NCI-H460 (cell line): ENCODE data around the gene IGSF22. TPM values are rescaled to one million over a fixed set of nuclear protein-coding genes. Genes with fewer than 3 reads are reported as not detected.

ENCODE experiments used
- DNase-seq: peaks from one replicate; pipeline ENCODE4 v3.0.0-alpha.2; 2016; ENCODE audit warnings: low read depth; ENCODE audit errors: extremely low read depth
- total RNA-seq: library from RNA; depleted of rRNA; stranded (reverse); fragments of >200 nt; shearing (Covaris generic); gene quantifications from 2 replicates; pipeline ENCODE4 v1.2.3, GENCODE V29; 2014

The IGSF22 gene
- total RNA-seq, 1 experiment from 2014 or later: not detected

DNA sequence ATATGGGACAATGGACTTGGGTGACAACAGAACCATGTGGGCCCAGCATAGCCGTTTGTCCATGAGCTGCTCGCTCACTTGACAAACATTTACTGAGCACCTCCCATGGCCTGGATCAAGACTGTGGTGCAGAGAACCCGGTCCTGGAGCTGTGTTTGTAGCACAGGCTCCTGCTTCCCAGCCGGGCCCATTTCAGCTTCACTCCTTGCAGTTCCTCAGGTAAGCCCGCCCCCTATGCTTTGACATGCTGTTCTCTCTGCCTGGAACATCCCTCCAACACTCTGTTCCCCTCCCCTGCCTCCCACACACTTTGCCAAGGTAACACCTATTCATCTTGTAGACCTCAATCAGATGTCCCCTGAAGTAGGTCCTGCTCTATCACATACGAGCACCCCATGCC, 19.3 kb upstream of the IGSF22 start:
- DNase-seq: no peak

DNA sequence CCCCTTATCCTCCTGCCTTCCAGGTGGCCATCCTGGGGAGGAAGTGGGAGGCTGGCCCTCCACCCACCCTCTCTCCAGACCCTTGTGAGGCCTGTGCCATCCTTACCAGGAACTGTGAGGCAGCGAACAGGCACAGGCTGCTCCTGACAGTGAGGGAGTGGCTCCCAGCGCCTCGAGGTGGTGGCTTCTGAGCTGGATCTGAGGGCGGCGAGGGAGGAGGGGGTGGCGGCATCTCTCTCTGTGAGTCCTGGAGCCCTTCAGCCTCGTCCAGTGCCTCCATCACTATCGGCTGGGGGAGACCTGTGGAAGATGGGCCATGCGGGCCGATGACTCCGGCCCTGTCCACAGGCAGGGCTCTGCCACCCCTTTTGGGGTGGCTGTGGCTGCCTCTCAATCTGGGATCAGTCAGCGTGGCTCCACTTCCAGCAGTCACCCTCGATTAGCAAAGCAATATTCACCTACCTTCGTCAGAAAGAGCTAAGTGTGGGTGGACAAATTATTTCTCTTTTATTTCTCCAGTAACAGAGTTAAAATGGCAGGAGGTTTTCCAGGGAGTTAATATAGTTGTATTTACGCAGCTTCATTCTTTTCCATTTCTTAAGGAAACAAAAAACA, 18.0 kb upstream of the IGSF22 start:
- DNase-seq: no peak

DNA sequence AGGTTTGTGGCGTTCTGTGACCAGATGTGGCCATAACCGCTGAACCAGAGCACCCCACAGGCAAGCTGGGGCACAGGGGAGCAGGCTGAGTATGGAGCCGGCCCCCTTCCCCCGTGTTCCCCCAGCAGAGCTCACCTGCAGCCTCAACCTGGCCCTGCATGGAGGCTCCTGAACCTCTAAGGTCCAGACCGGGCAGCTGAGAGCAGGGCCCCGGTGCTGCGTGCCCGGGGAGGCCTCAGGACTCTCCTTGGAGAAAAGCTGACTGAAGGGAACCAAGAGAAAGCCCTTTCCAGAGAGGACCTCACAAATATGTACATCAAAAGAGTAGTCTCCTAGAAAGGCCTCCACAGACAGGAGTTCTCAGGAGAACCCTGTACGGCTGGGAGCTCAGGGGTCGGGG, 17.4 kb upstream of the IGSF22 start:
- no peak for DNase-seq

DNA sequence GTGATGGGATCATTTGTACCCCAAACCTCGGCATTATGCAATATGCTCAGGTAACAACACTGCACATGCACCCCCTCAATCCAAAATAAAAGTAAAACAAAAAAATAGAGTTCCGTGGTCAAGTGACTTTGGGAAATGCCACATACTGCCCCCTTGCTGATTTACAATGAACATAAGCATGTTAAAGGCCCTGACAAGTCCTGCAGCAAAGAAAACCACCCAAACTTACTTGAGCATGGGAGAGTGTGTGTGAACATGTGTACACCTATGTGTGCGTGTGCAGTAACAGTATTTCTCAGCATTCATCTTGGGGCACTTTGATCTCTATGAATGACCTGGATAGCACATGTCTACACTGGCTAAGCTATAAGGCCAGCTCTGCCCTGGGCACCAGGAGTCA, 15.8 kb upstream of the IGSF22 start:
- no peak for DNase-seq

DNA sequence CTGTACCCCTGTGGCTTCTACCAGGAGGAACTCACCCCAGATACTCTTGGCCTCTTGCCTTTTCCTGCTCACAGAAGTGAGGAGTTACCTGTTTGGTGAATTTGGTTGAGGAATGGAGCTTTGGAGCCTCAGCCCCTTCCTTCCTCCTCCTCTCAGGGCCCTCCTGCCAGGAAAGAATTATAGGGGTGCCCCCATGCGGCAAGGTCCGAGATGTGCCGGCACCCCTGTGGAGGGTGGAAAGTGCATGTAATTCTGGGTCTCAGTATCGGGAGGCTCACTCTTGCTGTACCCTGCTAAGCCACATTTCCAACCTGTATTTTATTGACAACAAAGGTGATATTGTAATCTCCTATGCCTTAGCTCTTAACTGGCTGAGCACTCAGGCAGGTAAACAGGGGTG, 13.7 kb upstream of the IGSF22 start:
- no peak for DNase-seq

DNA sequence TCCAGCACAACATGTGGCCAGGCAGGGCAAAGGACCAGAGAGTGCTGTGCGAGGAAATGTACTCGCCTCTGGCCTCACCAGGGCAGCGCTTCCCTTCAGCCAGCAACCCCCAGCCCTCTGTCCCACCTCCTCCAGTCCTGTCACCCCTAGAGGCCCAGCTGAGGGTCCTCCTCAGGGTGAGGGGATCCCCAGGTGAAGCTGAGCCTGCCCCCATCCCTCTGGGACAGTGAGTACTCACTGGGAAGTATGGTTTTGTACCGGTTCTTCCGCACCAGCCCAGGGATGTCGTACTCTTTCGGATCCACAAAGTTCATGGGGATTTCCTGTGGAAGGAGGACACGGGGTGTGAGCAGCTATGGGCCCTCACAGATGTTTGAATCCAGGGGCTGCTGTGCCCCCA, 11.7 kb upstream of the IGSF22 start:
- DNase-seq: no peak

DNA sequence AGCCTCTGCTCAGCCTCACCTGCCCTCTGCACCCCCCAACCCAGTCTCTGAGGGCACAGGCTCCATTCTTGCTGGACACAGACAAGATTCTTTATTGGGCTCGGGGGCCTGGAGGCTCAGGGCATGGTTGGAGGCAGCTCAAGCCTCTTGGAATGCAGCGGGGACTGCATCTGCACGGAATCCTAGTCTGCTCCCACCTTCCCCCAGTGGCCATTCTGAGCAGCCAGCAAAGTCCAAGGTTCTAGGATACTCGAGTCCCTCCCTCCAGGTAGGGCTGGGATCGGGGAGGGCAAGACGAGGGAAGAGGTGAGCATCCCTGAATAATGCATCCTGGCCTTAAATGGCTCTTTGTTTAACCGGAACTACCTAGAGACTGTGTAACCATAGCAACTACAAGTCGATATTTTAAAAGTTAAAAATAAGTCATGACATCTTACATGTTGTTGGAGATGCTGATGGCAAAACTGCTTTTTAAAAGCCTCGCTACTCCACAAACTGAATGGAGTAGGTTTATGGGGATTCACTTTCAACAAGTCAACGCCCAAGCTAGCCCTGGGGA, 10.7 kb upstream of the IGSF22 start:
- DNase-seq: no peak

DNA sequence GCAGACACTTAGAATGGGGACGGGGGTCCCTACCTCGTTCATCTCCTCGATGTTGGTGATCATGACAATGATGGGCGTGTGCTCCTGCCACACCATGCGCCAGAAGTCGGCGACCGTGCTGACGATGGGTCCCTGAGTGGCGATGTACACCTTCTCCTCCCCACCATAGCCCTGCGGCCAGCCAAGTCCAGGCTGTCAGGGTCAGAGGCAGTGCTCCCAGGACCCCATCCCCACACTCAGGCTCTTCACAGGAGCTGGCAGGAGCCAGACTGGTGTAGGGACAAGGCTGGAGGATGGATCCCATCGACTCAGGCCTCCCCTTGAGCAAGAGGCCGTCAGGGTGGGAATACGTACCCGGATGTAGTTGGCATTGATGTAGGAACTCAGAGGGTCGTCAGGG, 7.2 kb upstream of the IGSF22 start:
- no peak for DNase-seq

DNA sequence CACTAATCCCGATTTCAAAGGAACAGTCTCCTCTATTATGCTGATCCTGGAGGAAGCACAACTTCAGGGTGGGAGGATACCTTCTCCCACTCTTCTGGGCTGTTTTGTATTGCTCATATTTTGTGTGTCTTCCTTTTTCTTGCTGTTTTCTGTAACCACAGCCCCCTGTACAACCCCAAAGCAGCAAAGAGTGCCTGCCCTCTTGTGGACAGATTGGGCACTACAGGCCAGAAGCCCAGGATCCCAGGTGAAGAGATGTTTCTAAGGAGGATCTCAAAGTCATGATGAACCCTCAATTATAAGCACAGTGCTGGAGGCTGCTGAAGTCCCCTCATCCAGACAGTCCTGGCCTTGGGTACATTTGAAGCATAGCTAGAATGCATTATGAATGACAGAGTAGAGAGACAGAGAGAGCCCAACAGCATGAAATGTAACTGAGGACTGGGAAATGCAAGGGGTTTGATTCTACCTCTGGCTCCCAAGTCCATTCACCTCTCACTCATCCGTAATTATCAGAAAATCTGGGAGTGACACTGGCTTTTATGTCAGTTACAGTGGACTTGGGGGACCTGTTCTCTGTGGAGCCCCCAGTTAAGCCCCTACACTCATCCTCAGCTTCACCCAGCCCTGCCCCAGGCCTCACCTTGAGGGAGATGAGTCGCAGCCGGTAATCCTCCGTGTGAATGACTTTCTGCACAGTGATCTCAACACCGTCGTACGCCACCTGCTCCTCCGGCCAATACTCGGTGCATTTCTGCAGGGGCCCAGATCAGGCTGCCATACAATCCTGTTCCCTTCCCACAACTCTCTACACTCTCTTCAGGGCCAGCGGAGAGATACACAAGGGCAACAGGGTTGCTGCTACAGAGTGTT, 6.2 kb upstream of the IGSF22 start:
- peak; percentile 20 for DNase-seq

DNA sequence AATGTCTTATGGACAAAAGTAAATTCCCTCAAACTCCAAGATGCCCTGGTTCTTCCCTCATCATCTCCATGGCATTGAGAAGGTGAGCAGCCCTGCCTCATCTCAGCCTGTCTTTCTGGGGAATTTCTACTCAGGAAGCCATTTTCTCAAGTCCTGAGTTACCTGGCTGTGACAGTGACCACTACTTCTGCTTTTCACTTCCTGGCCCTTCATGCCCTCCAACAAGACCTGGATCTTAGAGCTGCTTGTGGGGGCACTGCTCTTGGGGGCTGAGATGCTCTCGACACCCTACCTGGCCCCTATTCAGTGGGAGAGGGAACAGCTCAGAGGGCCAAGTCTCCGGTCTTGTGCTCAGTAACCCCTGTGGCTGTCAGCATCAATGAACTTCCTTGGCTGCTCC, 5.5 kb upstream of the IGSF22 start:
- no peak for DNase-seq

DNA sequence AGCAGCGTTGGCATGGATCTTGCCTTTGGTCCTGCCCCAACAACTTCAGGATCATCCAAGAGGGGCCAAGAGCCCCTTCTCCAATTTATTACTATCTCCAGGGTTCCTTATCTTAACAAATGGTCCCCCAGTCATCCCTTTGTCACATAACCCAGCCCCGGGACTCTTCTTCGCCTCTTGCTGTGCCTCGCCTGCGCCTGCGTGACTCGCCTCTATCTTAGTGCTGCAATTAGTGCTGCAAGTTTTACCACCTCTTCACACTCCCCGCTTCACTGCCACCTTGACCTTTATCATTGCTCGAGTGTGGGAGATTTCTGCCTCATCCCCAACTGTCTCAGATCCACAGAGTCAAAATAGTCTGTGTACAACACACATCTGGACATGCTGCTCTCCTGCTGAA, 4.0 kb upstream of the IGSF22 start:
- DNase-seq: no peak

DNA sequence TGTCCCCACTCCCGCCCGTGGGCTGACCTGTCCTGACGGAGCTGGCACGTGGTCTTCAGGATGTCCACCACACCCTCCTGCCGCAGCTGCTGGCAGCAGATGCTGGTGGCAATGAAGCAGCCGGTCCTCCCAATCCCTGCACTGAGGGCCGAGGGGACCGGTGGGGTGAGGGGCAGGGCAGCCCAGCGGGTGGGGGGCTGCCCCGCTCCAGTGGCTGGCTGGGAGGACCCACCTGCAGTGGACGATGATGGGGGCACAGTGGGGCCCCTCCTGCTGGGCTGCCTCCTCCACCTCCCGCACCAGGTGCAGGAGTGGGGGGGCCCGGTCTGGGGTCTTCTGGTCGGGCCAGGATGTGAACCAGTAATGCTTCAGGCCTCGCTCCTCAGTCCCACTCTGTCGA, 3.4 kb upstream of the IGSF22 start:
- DNase-seq: no peak

DNA sequence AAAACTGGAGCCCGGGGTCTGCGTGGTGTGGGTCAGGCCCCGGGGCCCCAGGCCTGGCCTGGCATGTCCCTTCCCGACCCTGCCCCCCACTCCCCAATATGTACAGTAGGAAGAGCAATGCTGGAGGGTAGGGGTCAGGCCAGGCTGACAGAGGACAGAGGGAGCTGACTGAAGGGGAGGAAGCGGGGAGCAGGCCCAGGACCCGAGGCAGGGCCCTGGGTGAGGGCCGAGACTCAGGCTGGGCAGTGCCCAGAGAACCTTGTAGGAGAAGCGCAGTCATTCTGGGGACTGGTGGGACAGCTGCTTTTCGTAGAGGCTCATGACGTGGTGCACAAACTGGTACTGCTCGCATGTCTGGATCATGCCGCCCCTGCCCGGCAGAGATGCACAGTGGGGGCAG, 2.7 kb upstream of the IGSF22 start:
- no peak for DNase-seq

DNA sequence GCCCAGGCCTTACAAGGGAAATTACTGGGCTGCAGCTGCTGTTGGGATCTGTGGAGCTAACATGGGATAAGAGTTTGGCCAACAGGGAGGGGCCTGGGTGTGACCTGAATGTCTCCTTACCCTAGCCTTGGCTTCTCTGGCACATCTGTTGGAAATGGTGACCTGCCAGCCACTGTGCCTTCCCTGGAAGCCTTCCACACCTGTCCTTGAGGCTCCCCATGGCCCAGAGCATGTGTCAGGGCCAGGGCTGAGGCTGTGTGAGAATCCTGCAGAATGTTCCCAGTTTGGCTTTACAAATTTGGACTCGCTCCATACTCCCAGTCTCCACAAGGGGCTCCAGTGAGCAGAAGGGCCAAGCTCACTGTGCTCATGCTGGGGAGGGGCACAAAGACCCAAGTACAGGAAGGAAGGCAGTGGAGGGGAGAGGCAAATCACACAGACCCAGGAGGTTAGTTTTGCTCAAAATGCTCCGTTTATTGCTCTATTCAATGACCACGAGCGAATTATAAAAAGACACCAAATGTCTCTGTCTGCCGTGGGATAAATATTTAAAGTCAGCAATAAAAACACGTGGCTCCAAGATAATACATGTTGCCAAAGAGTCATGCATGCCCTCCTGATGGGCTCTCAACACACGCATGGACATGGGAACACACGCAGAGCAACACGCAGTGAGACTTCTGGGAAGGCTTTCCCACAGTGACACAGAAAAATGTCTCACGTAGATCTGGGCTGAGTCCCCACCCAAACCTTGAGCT, 1.7 kb upstream of the IGSF22 start:
- DNase-seq: peak; percentile 20

DNA sequence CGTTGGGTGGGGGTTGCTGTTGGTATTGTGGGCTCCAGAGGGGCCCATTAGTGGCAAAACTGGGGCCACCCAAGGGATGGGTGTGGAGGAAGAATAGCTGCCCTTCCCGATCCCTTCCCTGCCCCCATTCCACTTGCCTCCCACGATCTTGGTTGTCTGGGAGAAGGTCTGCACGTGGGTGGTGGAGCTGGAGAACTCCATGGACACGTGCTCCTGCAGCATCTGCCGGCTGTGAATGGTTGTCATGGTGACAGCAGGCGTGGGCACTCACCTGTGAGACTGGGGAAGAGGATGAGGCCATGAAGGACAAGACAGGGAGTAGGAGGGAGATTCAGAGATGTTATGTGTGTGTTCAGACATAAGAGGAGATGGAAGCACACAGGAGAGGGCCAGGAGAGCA, 2.0 kb downstream of the IGSF22 start:
- no peak for DNase-seq

DNA sequence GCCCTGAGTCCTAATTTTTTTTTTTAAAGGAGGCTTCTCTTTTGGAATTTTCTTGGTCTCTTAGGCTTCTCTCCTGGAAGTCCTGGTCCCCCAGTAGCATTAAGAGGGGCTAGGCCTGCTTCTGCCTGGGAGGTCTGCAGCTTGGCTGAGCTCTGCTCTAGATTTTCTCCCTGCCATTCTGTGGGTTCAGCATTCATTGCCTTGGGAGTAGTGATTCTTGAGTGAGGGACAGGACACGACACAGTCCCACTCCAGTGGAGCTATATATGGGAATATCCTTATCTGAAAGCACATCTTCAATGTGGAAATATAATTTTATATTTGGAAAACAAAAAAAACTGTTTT, 3.7 kb downstream of the IGSF22 start:
- DNase-seq: no peak

DNA sequence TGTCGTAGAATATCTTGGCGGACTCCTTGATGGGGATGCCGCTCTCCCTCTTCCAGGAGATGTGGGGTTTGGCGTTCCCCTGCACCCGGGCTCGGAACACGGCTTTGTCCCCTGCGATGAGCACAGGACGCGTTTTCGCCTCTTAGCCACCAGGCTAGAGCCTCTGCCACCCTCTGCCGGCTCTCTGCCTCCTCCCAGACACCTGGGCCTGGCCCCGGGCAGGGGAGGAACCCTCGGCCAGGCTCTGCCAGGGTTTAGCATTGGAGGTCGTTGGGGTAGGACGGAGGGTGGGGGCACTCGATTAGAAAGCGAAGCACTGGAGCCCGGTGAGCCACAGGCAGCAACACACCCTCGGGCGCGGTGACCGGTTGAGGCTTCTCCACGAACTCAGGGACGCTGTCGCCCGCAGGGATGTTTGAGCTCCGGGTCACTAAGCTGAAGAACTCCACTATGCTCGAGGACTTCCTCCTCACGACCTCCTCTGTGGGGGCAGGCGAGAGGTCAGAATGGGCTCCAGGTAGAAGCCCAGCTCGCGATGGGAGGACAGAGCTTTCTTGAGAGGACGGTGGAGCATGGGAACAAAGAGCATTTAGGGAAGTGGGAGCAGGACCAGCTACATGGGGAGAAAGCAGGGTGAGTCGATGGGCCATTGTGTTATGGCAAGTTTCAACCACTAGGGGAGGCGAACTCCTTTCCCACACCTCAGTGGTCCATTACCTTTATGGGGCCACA, 4.3 kb downstream of the IGSF22 start:
- no peak for DNase-seq

DNA sequence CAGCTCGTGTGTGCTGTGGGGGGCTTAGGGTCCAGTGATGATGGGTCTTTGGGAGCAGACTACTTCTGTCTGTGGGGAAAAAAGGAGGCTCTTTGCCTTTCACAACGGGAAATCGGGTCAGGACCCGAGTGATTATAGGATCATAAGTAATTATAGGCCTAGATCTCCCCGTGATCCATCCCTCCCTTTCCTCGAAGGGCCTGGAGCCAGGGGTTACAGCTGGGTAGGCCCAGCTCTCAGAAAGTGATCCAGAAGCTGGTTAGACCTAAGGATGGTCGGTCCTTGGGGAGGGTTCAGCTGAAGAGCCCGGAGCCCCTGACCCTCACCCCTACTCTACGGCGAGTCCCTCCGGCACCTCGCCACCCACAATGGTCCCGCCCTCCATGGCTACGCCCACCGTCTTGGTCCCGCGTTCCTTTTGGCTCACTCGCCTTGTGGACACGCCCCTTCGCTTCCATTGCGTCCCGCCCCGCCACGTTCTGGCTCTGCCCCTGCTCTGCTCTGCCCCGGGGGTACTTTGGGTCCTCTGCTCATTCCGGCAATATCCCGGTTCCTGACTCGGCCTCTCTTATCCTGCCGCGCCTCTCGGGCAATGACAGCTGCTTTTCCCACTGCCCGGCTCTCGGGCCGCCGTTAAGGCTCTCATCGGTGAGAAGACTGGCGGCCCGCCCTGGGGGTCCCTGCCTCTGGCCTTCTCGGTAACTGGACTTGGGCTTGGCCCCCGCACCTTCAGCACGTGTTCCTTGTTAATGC, 5.0 kb downstream of the IGSF22 start:
- peak; percentile 39 for DNase-seq

DNA sequence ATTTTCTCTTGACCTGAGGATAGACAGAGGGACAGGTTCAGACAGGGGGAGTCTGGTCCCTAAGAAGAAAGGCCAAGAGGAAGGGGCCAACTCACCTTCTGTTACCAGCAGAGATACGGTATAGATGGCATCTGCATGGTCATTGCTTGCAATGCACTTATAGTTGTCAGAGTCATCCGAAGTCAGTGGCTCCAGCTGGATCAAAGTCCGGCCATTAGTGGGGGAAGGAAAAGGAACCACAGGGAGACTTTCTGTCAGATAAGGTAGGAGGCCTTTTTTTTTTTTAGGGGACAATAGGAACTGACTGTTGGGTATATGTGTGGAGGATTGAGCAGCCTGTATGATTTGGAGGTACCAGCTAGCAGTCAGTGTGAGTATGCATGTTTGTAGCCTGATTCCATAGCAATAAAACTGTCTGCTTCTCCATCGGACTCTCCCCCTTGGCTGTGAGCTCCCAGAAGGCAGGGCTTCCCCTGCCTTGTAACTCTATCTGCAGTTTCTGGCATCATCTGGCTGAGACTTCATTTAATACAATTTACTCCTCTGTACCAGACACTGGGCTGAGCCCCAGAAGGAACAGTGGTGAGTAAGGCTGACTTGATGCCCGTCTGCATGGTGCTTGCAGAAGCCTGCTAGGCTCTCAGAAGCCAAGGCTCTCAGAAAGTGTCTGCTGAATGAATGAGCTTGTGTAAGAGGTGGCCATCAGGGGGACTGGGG, 5.7 kb downstream of the IGSF22 start:
- no peak for DNase-seq
